H1 (cell line): ENCODE results near the gene PUDP. TPM values are rescaled to one million over a fixed set of nuclear protein-coding genes. Genes with fewer than 3 reads are reported as not detected.

Experiments used
- CTCF ChIA-PET: fragments of 300-600 bp; sonication (Branson Sonifier 250); formaldehyde crosslinking; loops from one replicate; lab custom pipeline; 2021; ENCODE audit not compliant: partially characterized antibody; lab: Charles Lee
- POLR2A ChIA-PET: fragments of 300-600 bp; sonication (Branson Sonifier 250); formaldehyde crosslinking; loops from one replicate; lab custom pipeline; 2021; ENCODE audit warnings: inconsistent platforms; ENCODE audit not compliant: partially characterized antibody; lab: Charles Lee
- DNase-seq, 2 experiments: peaks; one replicate each; pipeline versions ENCODE4 v3.0.0 to v3.0.0-alpha.2; 2010 to 2022; ENCODE audit warnings: low spot score in 2 of 2, low read depth in 1 of 2, mixed read lengths in 1 of 2
- FAIRE-seq: peaks from 2 replicates; lab custom pipeline; 2011; peaks lifted over from hg19 to GRCh38; lab: Jason Lieb, UNC
- H2AFZ ChIP-seq: 2 replicates; pipeline ENCODE4 v1.8.1; 2012; ENCODE audit warnings: low read length, inconsistent platforms
- H2AK5ac ChIP-seq: 2 replicates; pipeline ENCODE4 v1.6.1; 2013; ENCODE audit warnings: low read depth, low read length
- H2BK120ac ChIP-seq: replicated peaks from 2 replicates; pipeline ENCODE3; 2013; ENCODE audit warnings: low read depth, low read length, inconsistent platforms
- H2BK12ac ChIP-seq: 2 replicates; pipeline ENCODE4 v1.6.1; 2013; ENCODE audit warnings: low read depth, low read length
- H2BK15ac ChIP-seq: 2 replicates; pipeline ENCODE4 v1.6.1; 2013; ENCODE audit warnings: low read length
- H2BK20ac ChIP-seq: 2 replicates; pipeline ENCODE4 v1.6.1; 2013; ENCODE audit warnings: low read length
- H2BK5ac ChIP-seq: 2 replicates; pipeline ENCODE4 v1.6.1; 2013; ENCODE audit warnings: low read depth, low read length
- H3K14ac ChIP-seq: 2 replicates; pipeline ENCODE4 v1.6.1; 2013; ENCODE audit warnings: inconsistent platforms; ENCODE audit not compliant: insufficient read length
- H3K18ac ChIP-seq: 2 replicates; pipeline ENCODE4 v1.6.1; 2013; ENCODE audit warnings: low read length; ENCODE audit errors: extremely low read depth
- H3K23ac ChIP-seq: 2 replicates; pipeline ENCODE4 v1.6.1; 2013; ENCODE audit warnings: inconsistent platforms; ENCODE audit not compliant: insufficient read length
- H3K23me2 ChIP-seq: 2 replicates; pipeline ENCODE4 v1.6.1; 2013; ENCODE audit warnings: low read depth, low read length
- H3K27ac ChIP-seq: 2 replicates; pipeline ENCODE4 v1.6.1; 2011; ENCODE audit warnings: low read depth, low read length, inconsistent platforms
- H3K27me3 ChIP-seq, 4 experiments: replicated peaks in 1 of 4; 1 replicate in 1 of 4; 2 replicates in 3 of 4; pipeline versions ENCODE4 v1.6.1 to v1.8.1; 2011 to 2013; ENCODE audit warnings: low read length in 3 of 4, mild to moderate bottlenecking in 3 of 4, inconsistent platforms in 2 of 4, mixed read lengths in 2 of 4, moderate library complexity in 1 of 4; ENCODE audit not compliant: control insufficient read depth in 3 of 4, insufficient read depth in 3 of 4; ENCODE audit errors: extremely low read depth in 1 of 4
- H3K36me3 ChIP-seq, 4 experiments: 2 replicates each; pipeline versions ENCODE4 v1.6.1 to v1.8.1; 2011 to 2013; ENCODE audit warnings: mild to moderate bottlenecking in 4 of 4, low read length in 3 of 4, moderate library complexity in 2 of 4, control low read depth in 1 of 4, inconsistent platforms in 1 of 4; ENCODE audit not compliant: insufficient read depth in 4 of 4, control insufficient read depth in 2 of 4
- H3K4ac ChIP-seq: replicated peaks from 2 replicates; pipeline ENCODE3; 2013; ENCODE audit warnings: low read length, low read depth, mixed read lengths, inconsistent platforms; ENCODE audit not compliant: insufficient read length
- H3K4me1 ChIP-seq, 4 experiments: replicated peaks in 1 of 4; 1 replicate in 1 of 4; 2 replicates in 3 of 4; pipeline versions ENCODE4 v1.6.1 to v1.8.1; 2011 to 2013; ENCODE audit warnings: low read length in 3 of 4, inconsistent platforms in 2 of 4, mixed read lengths in 1 of 4; ENCODE audit not compliant: insufficient read depth in 4 of 4, control insufficient read depth in 3 of 4
- H3K4me2 ChIP-seq, 2 experiments: 2 replicates each; pipeline versions ENCODE4 v1.6.1 to v1.8.1; 2011 to 2013; ENCODE audit warnings: low read depth in 2 of 2, low read length in 2 of 2, control low read depth in 1 of 2, inconsistent platforms in 1 of 2, mild to moderate bottlenecking in 1 of 2; ENCODE audit not compliant: insufficient read depth in 1 of 2
- H3K4me3 ChIP-seq, 4 experiments: fragments of 200-600, 300-600 bp in 1 of 4; sonication (generic), shearing (Covaris generic), sonication (Bioruptor Twin) in 1 of 4; 2 replicates each; pipeline versions ENCODE4 v1.5.1 to v1.8.1; 2011 to 2016; ENCODE audit warnings: low read length in 4 of 4, low read depth in 3 of 4, control low read depth in 2 of 4, inconsistent platforms in 2 of 4, mild to moderate bottlenecking in 2 of 4, mixed read lengths in 1 of 4, moderate library complexity in 1 of 4; ENCODE audit not compliant: insufficient read depth in 2 of 4; ENCODE audit errors: extremely low read depth in 1 of 4
- H3K56ac ChIP-seq: replicated peaks from 2 replicates; pipeline ENCODE3; 2013; ENCODE audit warnings: low read depth, mild to moderate bottlenecking, mixed read lengths, low read length, inconsistent platforms; ENCODE audit not compliant: insufficient read length
- H3K79me1 ChIP-seq: 2 replicates; pipeline ENCODE4 v1.6.1; 2013; ENCODE audit warnings: low read depth, low read length, control low read depth
- H3K79me2 ChIP-seq, 2 experiments: 2 replicates each; pipeline versions ENCODE4 v1.6.1 to v1.8.1; 2012 to 2013; ENCODE audit warnings: low read length in 2 of 2, mild to moderate bottlenecking in 2 of 2, inconsistent platforms in 1 of 2; ENCODE audit not compliant: insufficient read depth in 2 of 2, control insufficient read depth in 1 of 2
- H3K9ac ChIP-seq, 4 experiments: replicated peaks in 1 of 4; 1 replicate in 1 of 4; 2 replicates in 3 of 4; pipeline versions ENCODE4 v1.6.1 to v1.8.1; 2011 to 2013; ENCODE audit warnings: low read depth in 3 of 4, low read length in 3 of 4, control low read depth in 2 of 4, mild to moderate bottlenecking in 2 of 4, moderate library complexity in 2 of 4, inconsistent platforms in 1 of 4; ENCODE audit errors: extremely low read depth in 1 of 4
- H3K9me3 ChIP-seq, 2 experiments: 2 replicates each; pipeline versions ENCODE4 v1.6.1 to v1.8.1; 2012 to 2013; ENCODE audit warnings: mild to moderate bottlenecking in 2 of 2, moderate library complexity in 2 of 2, control low read depth in 1 of 2, inconsistent platforms in 1 of 2, low read depth in 1 of 2, low read length in 1 of 2, mixed read lengths in 1 of 2; ENCODE audit not compliant: insufficient read depth in 2 of 2
- H4K20me1 ChIP-seq, 2 experiments: replicated peaks in 1 of 2; 2 replicates each; pipeline versions ENCODE3 to v1.8.1; 2011 to 2013; ENCODE audit warnings: inconsistent platforms in 2 of 2, low read length in 2 of 2, mild to moderate bottlenecking in 1 of 2; ENCODE audit not compliant: insufficient read depth in 2 of 2, control insufficient read depth in 1 of 2
- H4K5ac ChIP-seq: 2 replicates; pipeline ENCODE4 v1.6.1; 2013; ENCODE audit warnings: low read length, low read depth, mixed read lengths, inconsistent platforms; ENCODE audit not compliant: insufficient read length
- H4K8ac ChIP-seq: 2 replicates; pipeline ENCODE4 v1.8.0; 2013; ENCODE audit warnings: mild to moderate bottlenecking, moderate library complexity, low read length, inconsistent platforms; ENCODE audit not compliant: insufficient read depth; ENCODE audit errors: extremely low read depth
- H4K91ac ChIP-seq: replicated peaks from 2 replicates; pipeline ENCODE3; 2013; ENCODE audit warnings: low read length, mixed read lengths, inconsistent platforms; ENCODE audit not compliant: insufficient read length
- CTBP2 ChIP-seq: IDR thresholded peaks from 2 replicates; pipeline ENCODE4 v1.7.0; 2011; ENCODE audit warnings: borderline replicate concordance, mild to moderate bottlenecking, moderate library complexity, mixed read lengths, low read length; ENCODE audit not compliant: insufficient read depth, insufficient read length
- NRF1 ChIP-seq: IDR thresholded peaks from 2 replicates; pipeline ENCODE4 v1.6.1; 2011; ENCODE audit warnings: mild to moderate bottlenecking, low read depth, low read length, improper control_type of control experiment
- POU5F1 ChIP-seq: IDR thresholded peaks from 2 replicates; pipeline ENCODE4 v1.6.1; 2011; ENCODE audit warnings: low read depth, mild to moderate bottlenecking, low read length, moderate library complexity
- RBBP5 ChIP-seq: IDR thresholded peaks from 2 replicates; pipeline ENCODE4 v1.7.1; 2012; ENCODE audit warnings: low read depth, mild to moderate bottlenecking, inconsistent platforms, low read length, moderate library complexity, borderline replicate concordance
- RXRA ChIP-seq: IDR thresholded peaks from 2 replicates; pipeline ENCODE4 v1.6.1; 2011; ENCODE audit warnings: low read depth, mild to moderate bottlenecking, low read length, moderate library complexity; ENCODE audit not compliant: insufficient read depth
- TBP ChIP-seq: IDR thresholded peaks from 2 replicates; pipeline ENCODE4 v1.6.1; 2011; ENCODE audit warnings: low read depth, low read length, improper control_type of control experiment
- YY1 ChIP-seq: IDR thresholded peaks from 2 replicates; pipeline ENCODE4 v1.6.1; 2011; ENCODE audit warnings: low read depth, mild to moderate bottlenecking, low read length
- ZNF274 ChIP-seq: IDR thresholded peaks from 2 replicates; pipeline ENCODE4 v1.7.0; 2012; ENCODE audit warnings: low read length, borderline replicate concordance; ENCODE audit errors: extremely low read depth
- whole genome bisulfite sequencing, 2 experiments: shearing (Covaris generic) in 1 of 2; methylation state at CpG; one replicate each; pipeline versions ENCODE4 v1.1.6 to v1.1.7; 2013 to 2015; ENCODE audit warnings: low lambda C conversion rate in 2 of 2, mixed read lengths in 2 of 2, inconsistent platforms in 1 of 2, low coverage in 1 of 2, missing lambda C conversion rate in 1 of 2; ENCODE audit not compliant: insufficient replicate concordance in 2 of 2, insufficient coverage in 1 of 2, insufficient read length in 1 of 2; ENCODE audit errors: extremely low coverage in 1 of 2, missing lambda C conversion rate in 1 of 2; 5-methylcytosine and 5-hydroxymethylcytosine counted together
- polyA plus RNA-seq, 7 experiments: library from polyadenylated mRNA; depleted of rRNA in 3 of 7; stranded (reverse) in 5 of 7; unstranded in 2 of 7; fragments of >200 nt in 5 of 7; fragments of 200-250 nt in 2 of 7; gene quantifications; 1 replicate in 5 of 7; 2 replicates in 1 of 7; 4 replicates in 1 of 7; pipeline versions ENCODE4 v1.2.1 to v1.2.3, GENCODE V29; 2011 to 2013; ENCODE audit warnings: missing spikeins in 2 of 7, mixed read lengths in 2 of 7
- total RNA-seq: library from RNA; stranded (reverse); fragmentation: NEBNext Ultra II Directional; extraction: Animal tissue kit (Norgen Biotek cat#: 25700); gene quantifications from 2 replicates; pipeline ENCODE4 v1.2.1, GENCODE V29; 2021
- TF ChIP-seq, protein P1 (sequence below), 3 experiments: IDR thresholded peaks; 1 replicate in 2 of 3; 2 replicates in 1 of 3; pipeline versions ENCODE4 v1.5.1 to v1.6.1; 2011; ENCODE audit warnings: low read length in 3 of 3, mild to moderate bottlenecking in 3 of 3, inconsistent platforms in 2 of 3, low read depth in 1 of 3, moderate library complexity in 1 of 3; ENCODE audit not compliant: insufficient read depth in 1 of 3; ENCODE audit errors: control extremely low read depth in 1 of 3

PUDP gene
- total and polyA plus RNA-seq, 2 of the 8 experiments (the other 6 are each of a cell fraction or from before 2014, with no cell fraction given), result 27.2 to 30.2 TPM

DNA sequence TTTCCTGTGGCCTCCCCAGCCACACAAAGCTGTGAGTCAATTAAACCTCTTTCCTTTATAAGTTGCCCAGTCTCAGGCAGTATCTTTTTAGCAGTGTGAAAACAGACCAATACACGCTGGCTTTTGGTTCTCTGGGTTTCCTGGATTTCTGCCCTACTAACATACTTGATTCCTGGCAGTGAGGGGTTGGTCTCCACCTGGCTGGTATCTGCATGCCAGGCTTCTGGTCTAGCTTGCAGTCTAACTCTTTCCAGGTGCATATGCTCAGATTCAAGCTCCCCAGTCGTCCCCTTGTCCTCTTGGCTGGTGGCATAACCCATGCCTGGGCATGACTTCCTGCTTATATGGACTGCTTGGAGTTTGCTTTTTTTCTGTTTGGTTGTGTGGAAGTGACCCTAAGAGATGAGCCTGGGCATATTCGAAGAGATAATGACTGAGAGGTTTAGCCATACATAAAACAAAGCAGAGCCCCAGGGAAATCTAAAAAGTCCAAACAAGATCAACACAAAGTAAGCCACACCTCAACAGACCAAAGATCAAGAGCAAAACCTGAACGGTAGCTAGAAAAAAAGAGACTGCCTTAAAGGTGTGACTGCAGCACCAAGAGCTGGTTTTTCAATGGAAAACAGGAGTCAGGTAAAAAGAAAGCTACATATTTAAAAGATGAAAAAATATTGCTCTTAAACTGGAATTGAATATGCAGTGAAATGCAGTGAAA is 102.6 kb downstream of the PUDP start:
- H3K4ac ChIP-seq, result no peak overlapping the region
- H4K91ac ChIP-seq, result no peak overlapping the region
- H3K23me2 ChIP-seq, result no peaks in the 10 kb centered on the region
- H3K18ac ChIP-seq, result no peak overlapping the region
- CTCF ChIA-PET, result interaction anchor here (1.1 kb wide), 1 partner anchor 26 kb away, joined by 6 read pairs; no protein-coding TSS in a partner anchor
- H4K20me1 ChIP-seq, result no peaks in the 10 kb centered on the region
- H3K23ac ChIP-seq, result no peak overlapping the region
- no peaks in the 10 kb centered on the region for H3K27me3 ChIP-seq
- WGBS, 2 experiments, result 95% methylated on average over 3 of the region's 4 CpGs; no CpG with 5 or more reads in 1 of the 2 experiments
- H2BK15ac ChIP-seq, result no peak overlapping the region
- no peak overlapping the region for H2BK5ac ChIP-seq
- no peaks in the 10 kb centered on the region for H3K79me2 ChIP-seq
- no peak overlapping the region for H2AFZ ChIP-seq
- no peaks in the 10 kb centered on the region for H3K79me1 ChIP-seq
- no peak overlapping the region for H3K4me3 ChIP-seq
- H2BK120ac ChIP-seq, result no peak overlapping the region
- no peak overlapping the region for H3K56ac ChIP-seq
- H4K5ac ChIP-seq, result no peak overlapping the region
- no peak overlapping the region for H2BK12ac ChIP-seq
- no peaks in the 10 kb centered on the region; a peak in 1 of 7 replicates for H3K4me1 ChIP-seq
- H4K8ac ChIP-seq, result no peak overlapping the region
- H2BK20ac ChIP-seq, result no peak overlapping the region
- DNase-seq (no peak), FAIRE-seq (no peak)
- no peak overlapping the region for H2AK5ac ChIP-seq
- H3K9me3 ChIP-seq, result no peaks in the 10 kb centered on the region
- no peak overlapping the region for H3K27ac ChIP-seq
- H3K14ac ChIP-seq, result no peak overlapping the region
- no peak overlapping the region for H3K9ac ChIP-seq
- no peak overlapping the region for H3K4me2 ChIP-seq
- H3K36me3 ChIP-seq, result no peaks in the 10 kb centered on the region; a peak in 1 of 8 replicates
- POLR2A ChIA-PET, result no interaction called here
- no peak for TF ChIP-seq YY1
- TF ChIP-seq TBP, result no peak
- TF ChIP-seq POU5F1, result no peak
- TF ChIP-seq NRF1, result no peak
- TF ChIP-seq, protein P1, sequence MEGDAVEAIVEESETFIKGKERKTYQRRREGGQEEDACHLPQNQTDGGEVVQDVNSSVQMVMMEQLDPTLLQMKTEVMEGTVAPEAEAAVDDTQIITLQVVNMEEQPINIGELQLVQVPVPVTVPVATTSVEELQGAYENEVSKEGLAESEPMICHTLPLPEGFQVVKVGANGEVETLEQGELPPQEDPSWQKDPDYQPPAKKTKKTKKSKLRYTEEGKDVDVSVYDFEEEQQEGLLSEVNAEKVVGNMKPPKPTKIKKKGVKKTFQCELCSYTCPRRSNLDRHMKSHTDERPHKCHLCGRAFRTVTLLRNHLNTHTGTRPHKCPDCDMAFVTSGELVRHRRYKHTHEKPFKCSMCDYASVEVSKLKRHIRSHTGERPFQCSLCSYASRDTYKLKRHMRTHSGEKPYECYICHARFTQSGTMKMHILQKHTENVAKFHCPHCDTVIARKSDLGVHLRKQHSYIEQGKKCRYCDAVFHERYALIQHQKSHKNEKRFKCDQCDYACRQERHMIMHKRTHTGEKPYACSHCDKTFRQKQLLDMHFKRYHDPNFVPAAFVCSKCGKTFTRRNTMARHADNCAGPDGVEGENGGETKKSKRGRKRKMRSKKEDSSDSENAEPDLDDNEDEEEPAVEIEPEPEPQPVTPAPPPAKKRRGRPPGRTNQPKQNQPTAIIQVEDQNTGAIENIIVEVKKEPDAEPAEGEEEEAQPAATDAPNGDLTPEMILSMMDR (IDR thresholded peaks at IDR 0.05; ENCODE audit: control extremely low read depth in 1 of 3, insufficient read depth in 1 of 3, low read depth in 1 of 3, low read length in 3 of 3), result no peak
- TF ChIP-seq RBBP5, result no peak
- TF ChIP-seq RXRA, result no peak
- TF ChIP-seq ZNF274, result no peak
- TF ChIP-seq CTBP2, result no peak
